Prostate gland (tissue), 2 donors: ENCODE measurements around the gene CRYGC.

ENCODE experiments used
- POLR2A ChIP-seq: fragments of 450-650 bp; IDR thresholded peaks from one replicate; pipeline ENCODE4 v1.6.1; 2016; ENCODE audit warnings: antibody characterized with exemption, mild to moderate bottlenecking
- TF ChIP-seq, protein P1 (sequence below), 4 experiments: fragments of 200-600 bp in 2 of 4; fragments of 450-650 bp in 2 of 4; sonication (generic) in 2 of 4; IDR thresholded peaks; 1 replicate in 3 of 4; 2 replicates in 1 of 4; pipeline ENCODE4 v1.5.1; 2016 to 2019; ENCODE audit warnings: antibody characterized with exemption in 4 of 4, mild to moderate bottlenecking in 2 of 4, moderate library complexity in 2 of 4

GRCh38 chr2:208103616-208104015, 26.0 kb downstream of the CRYGC start:
- no peak for TF ChIP-seq POLR2A
- TF ChIP-seq, protein P1, sequence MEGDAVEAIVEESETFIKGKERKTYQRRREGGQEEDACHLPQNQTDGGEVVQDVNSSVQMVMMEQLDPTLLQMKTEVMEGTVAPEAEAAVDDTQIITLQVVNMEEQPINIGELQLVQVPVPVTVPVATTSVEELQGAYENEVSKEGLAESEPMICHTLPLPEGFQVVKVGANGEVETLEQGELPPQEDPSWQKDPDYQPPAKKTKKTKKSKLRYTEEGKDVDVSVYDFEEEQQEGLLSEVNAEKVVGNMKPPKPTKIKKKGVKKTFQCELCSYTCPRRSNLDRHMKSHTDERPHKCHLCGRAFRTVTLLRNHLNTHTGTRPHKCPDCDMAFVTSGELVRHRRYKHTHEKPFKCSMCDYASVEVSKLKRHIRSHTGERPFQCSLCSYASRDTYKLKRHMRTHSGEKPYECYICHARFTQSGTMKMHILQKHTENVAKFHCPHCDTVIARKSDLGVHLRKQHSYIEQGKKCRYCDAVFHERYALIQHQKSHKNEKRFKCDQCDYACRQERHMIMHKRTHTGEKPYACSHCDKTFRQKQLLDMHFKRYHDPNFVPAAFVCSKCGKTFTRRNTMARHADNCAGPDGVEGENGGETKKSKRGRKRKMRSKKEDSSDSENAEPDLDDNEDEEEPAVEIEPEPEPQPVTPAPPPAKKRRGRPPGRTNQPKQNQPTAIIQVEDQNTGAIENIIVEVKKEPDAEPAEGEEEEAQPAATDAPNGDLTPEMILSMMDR (IDR thresholded peaks at IDR 0.05), result no peak
